ENCODE data around the gene PSMB7. TPM values are rescaled to one million over a fixed set of nuclear protein-coding genes. Genes with fewer than 3 reads are reported as not detected.

PSMB7 gene
- total and polyA plus RNA-seq, 2 donors from 2014 or later: 105 to 250 TPM

DNA sequence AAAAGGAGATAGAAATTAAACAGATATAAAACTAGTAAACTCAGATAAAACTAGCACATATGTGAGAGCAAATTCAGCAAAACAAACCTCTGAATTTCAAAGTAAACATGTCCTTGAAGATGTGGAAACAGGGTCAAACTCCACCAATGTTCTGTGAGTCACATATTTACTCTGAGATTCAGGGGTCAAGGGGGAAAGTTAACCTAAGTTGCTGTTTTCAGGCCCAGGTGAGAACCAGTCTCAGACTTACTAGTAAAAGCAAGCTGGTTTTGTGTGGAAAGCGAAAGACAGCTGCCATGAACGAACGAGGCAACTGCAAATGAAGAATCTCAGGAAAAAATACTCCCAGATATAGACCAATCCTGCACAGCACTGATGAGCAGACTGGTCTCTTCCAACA lies 29.0 kb downstream of the PSMB7 start:
- H3K27me3 ChIP-seq (ENCODE audit: control insufficient read depth, insufficient read depth, low read length): no peaks in the 10 kb centered on the region
- H3K36me3 ChIP-seq (ENCODE audit: control insufficient read depth in 2 of 3, insufficient read depth in 3 of 3, low read length in 3 of 3): peaks cover 0 to 15% (median 4%) of the 10 kb centered on the region in 3 donors
- peaks cover 0 to 36% (median 21%) of the 10 kb centered on the region in 3 donors for H3K4me1 ChIP-seq (ENCODE audit: control insufficient read depth in 2 of 3, insufficient read depth in 2 of 3, low read depth in 1 of 3, low read length in 3 of 3)
- intact Hi-C loops (cut with DNase I): no loop called here
- DNase-seq (no peak), FAIRE-seq (no peak)
- no peak overlapping the region for H3K4me3 ChIP-seq (ENCODE audit: low read length in 3 of 3)
- TF ChIP-seq, protein P1, sequence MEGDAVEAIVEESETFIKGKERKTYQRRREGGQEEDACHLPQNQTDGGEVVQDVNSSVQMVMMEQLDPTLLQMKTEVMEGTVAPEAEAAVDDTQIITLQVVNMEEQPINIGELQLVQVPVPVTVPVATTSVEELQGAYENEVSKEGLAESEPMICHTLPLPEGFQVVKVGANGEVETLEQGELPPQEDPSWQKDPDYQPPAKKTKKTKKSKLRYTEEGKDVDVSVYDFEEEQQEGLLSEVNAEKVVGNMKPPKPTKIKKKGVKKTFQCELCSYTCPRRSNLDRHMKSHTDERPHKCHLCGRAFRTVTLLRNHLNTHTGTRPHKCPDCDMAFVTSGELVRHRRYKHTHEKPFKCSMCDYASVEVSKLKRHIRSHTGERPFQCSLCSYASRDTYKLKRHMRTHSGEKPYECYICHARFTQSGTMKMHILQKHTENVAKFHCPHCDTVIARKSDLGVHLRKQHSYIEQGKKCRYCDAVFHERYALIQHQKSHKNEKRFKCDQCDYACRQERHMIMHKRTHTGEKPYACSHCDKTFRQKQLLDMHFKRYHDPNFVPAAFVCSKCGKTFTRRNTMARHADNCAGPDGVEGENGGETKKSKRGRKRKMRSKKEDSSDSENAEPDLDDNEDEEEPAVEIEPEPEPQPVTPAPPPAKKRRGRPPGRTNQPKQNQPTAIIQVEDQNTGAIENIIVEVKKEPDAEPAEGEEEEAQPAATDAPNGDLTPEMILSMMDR (IDR thresholded peaks at IDR 0.05; ENCODE audit: borderline replicate concordance, extremely low read depth, insufficient read depth): no peak
- H3K27ac ChIP-seq (ENCODE audit: low read depth in 2 of 2, low read length in 2 of 2): peak overlapping the region; percentile 61 to 76
- H3K9ac ChIP-seq (ENCODE audit: low read length in 3 of 3): peak overlapping the region in 1 of 3 donors; percentile 52
- no peaks in the 10 kb centered on the region for H3K9me3 ChIP-seq (ENCODE audit: control insufficient read depth in 2 of 3, insufficient read depth in 1 of 3, low read length in 3 of 3)

DNA sequence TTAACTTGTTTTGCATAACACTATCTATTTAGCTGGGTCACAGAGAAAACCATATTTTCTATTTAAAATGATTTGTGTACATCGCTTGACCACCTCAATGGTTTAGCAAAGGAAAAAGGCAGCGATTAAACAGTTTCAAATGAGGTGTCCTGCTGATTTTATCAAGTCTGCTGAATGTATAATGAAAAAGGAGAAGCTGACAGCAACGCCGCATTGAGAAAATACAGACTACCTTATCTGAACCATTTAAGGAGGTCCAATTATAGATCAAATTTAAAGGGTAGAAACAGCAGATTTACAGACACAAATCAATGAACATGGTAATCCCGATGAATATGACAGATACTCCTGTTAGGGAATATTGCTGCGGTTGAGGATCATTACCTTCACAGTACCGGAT lies 29.6 kb downstream of the PSMB7 start:
- Histone ChIP-seq H3K36me3 (ENCODE audit: control insufficient read depth in 2 of 3, insufficient read depth in 3 of 3, low read length in 3 of 3) (peaks cover 0 to 15% (median 4%) of the 10 kb centered on the region in 3 donors), H3K4me1 (ENCODE audit: control insufficient read depth in 2 of 3, insufficient read depth in 2 of 3, low read depth in 1 of 3, low read length in 3 of 3) (peaks cover 0 to 32% (median 15%) of the 10 kb centered on the region in 3 donors), H3K9me3 (ENCODE audit: control insufficient read depth in 2 of 3, insufficient read depth in 1 of 3, low read length in 3 of 3) (no peaks in the 10 kb centered on the region), H3K27me3 (ENCODE audit: control insufficient read depth, insufficient read depth, low read length) (no peaks in the 10 kb centered on the region), H3K9ac (ENCODE audit: low read length in 3 of 3) (no peak overlapping the region), H3K27ac (ENCODE audit: low read depth in 2 of 2, low read length in 2 of 2) (peak overlapping the region in 1 of 2 donors; percentile 61), H3K4me3 (ENCODE audit: low read length in 3 of 3) (no peak overlapping the region)
- FAIRE-seq (no peak), DNase-seq (no peak)
- TF ChIP-seq, protein P1 (IDR thresholded peaks at IDR 0.05; ENCODE audit: borderline replicate concordance, extremely low read depth, insufficient read depth): no peak
- intact Hi-C loops (cut with DNase I): no loop called here

DNA sequence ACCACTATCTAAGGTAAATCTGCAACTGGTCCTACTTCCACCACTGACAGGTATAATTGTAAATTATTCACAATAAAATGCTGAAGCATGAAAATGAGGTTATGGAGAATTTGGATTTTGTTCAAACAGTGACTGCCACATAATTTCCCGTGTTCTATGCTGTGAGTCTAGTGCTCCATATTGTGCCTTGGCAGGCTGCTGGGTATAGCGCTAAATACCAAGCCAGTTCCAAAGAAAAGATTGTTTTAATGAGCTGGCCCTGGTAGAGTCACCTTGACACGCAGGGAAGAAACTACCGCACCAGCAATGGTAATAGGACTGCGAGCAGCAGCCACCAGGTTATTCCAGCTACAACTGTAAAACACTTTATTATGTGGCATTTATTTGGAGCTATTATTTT lies 30.4 kb downstream of the PSMB7 start:
- peak overlapping the region in 1 of 2 donors; percentile 2 for H3K27ac ChIP-seq (ENCODE audit: low read depth in 2 of 2, low read length in 2 of 2)
- peaks cover 0 to 26% (median 15%) of the 10 kb centered on the region in 3 donors for H3K4me1 ChIP-seq (ENCODE audit: control insufficient read depth in 2 of 3, insufficient read depth in 2 of 3, low read depth in 1 of 3, low read length in 3 of 3)
- peaks cover 0 to 15% (median 4%) of the 10 kb centered on the region in 3 donors for H3K36me3 ChIP-seq (ENCODE audit: control insufficient read depth in 2 of 3, insufficient read depth in 3 of 3, low read length in 3 of 3)
- no peak for FAIRE-seq
- H3K9me3 ChIP-seq (ENCODE audit: control insufficient read depth in 2 of 3, insufficient read depth in 1 of 3, low read length in 3 of 3): no peaks in the 10 kb centered on the region
- DNase-seq: no peak
- no peak overlapping the region for H3K4me3 ChIP-seq (ENCODE audit: low read length in 3 of 3)
- no peaks in the 10 kb centered on the region for H3K27me3 ChIP-seq (ENCODE audit: control insufficient read depth, insufficient read depth, low read length)
- intact Hi-C loops (cut with DNase I): no loop called here
- TF ChIP-seq, protein P1 (IDR thresholded peaks at IDR 0.05; ENCODE audit: borderline replicate concordance, extremely low read depth, insufficient read depth): no peak
- H3K9ac ChIP-seq (ENCODE audit: low read length in 3 of 3): no peak overlapping the region

DNA sequence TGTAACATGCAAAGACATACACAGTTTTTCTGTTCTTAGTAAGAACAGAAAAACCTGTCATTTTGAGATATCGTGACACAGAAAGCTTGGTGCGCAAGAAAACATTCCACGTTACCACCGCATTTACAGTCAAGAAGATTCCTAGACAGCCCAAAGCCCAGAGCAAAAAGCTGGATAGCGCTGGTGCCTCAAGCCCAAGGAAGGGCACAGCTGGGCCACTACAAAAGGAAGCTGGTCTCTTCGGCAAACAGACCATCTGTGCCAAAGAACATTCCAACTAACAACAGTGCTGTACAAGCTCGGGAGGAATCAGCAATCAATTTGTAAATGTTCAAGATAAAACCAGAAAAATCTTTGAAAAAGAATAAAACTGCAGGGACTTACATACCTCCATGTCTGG lies 31.0 kb downstream of the PSMB7 start:
- H3K27ac ChIP-seq (ENCODE audit: low read depth in 2 of 2, low read length in 2 of 2): no peak overlapping the region
- DNase-seq (no peak), FAIRE-seq (no peak)
- no peak overlapping the region for H3K9ac ChIP-seq (ENCODE audit: low read length in 3 of 3)
- TF ChIP-seq, protein P1 (IDR thresholded peaks at IDR 0.05; ENCODE audit: borderline replicate concordance, extremely low read depth, insufficient read depth): no peak
- intact Hi-C loops (cut with DNase I): no loop called here
- no peaks in the 10 kb centered on the region for H3K27me3 ChIP-seq (ENCODE audit: control insufficient read depth, insufficient read depth, low read length)
- no peak overlapping the region for H3K4me3 ChIP-seq (ENCODE audit: low read length in 3 of 3)
- peaks cover 0 to 15% (median 4%) of the 10 kb centered on the region in 3 donors for H3K36me3 ChIP-seq (ENCODE audit: control insufficient read depth in 2 of 3, insufficient read depth in 3 of 3, low read length in 3 of 3)
- no peaks in the 10 kb centered on the region for H3K9me3 ChIP-seq (ENCODE audit: control insufficient read depth in 2 of 3, insufficient read depth in 1 of 3, low read length in 3 of 3)
- peaks cover 0 to 24% (median 12%) of the 10 kb centered on the region in 3 donors for H3K4me1 ChIP-seq (ENCODE audit: control insufficient read depth in 2 of 3, insufficient read depth in 2 of 3, low read depth in 1 of 3, low read length in 3 of 3)

All from kidney (tissue), 14 donors.